ENCODE measurements around the gene UBAP1.

Gene UBAP1

DNA sequence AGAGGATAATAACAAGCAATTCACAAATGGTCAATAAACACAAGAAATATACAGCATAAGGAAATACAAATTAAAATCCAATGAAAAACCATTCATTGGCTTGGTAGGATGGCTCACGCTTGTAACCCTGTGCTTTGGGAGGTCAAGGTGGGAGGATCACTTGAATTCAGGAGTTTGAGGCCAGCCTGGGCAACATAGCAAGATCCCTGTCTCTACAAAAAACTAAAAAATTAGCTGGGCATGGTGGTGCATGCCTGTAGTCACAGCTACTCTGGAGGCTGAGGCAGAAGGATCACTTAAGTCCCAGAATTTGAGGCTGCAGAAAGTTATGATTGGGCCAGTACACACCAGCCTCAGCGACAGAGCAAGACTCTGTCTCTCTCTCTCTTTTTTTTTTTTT, 20.9 kb upstream of the UBAP1 start:
- FAIRE-seq (no peak), DNase-seq (ENCODE audit: insufficient read length) (no peak)
- no peak for TF ChIP-seq TAF1 (IDR thresholded peaks at IDR 0.05; ENCODE audit: borderline replicate concordance, low read depth, low read length)
- TF ChIP-seq POLR2A (IDR thresholded peaks at IDR 0.05; ENCODE audit: low read depth, low read length) = no peak
- no peak for TF ChIP-seq POLR2AphosphoS5 (IDR thresholded peaks at IDR 0.05; ENCODE audit: low read depth, low read length)

DNA sequence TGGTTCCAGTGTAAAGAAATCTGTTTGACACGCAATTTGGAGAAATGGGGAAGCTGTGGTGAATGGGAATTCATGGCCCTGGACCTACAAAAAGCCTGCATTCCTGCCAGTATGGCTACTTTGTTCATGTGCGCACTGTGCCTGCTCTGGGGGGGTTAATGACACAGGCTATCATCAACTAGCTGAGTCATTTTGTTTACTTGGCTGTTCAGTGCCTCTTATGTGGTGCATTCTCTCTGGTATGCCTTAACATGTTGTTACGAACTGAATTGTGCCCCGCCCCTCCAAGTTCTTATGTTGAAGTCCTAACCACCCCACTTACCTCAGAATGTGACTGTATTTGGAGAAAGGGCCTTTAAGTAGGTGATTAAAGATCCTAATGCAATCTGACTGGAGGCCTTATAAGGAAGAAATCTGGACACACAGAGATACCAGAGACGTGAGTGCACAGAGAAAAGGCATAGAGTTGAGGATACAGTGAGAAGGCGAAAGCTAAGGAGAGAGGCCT, 20.4 kb upstream of the UBAP1 start:
- DNase-seq (ENCODE audit: insufficient read length) (no peak), FAIRE-seq (no peak)
- no peak for TF ChIP-seq POLR2A (IDR thresholded peaks at IDR 0.05; ENCODE audit: low read depth, low read length)
- no peak for TF ChIP-seq TAF1 (IDR thresholded peaks at IDR 0.05; ENCODE audit: borderline replicate concordance, low read depth, low read length)
- no peak for TF ChIP-seq POLR2AphosphoS5 (IDR thresholded peaks at IDR 0.05; ENCODE audit: low read depth, low read length)

DNA sequence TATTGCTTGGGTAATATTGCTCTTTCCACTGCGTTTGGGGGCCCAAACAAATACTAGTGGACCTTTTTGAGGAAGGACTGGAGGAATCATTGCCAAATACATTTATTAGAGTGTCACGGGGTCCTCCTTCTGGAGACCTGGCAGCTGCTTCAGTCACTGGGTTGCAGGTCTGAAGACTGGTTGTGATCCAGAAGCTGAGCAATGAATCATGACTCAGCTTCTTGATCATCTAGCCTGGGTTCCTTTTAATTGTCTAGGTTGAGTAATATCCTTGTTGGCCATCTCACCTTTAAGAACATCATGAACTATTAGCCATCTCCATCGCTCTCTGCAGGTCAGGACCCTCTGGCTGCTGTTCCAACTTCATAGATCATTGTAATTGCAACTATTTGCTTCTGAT, 15.4 kb upstream of the UBAP1 start:
- TF ChIP-seq POLR2A (IDR thresholded peaks at IDR 0.05; ENCODE audit: low read depth, low read length) (no peak), POLR2AphosphoS5 (IDR thresholded peaks at IDR 0.05; ENCODE audit: low read depth, low read length) (no peak), TAF1 (IDR thresholded peaks at IDR 0.05; ENCODE audit: borderline replicate concordance, low read depth, low read length) (no peak)
- no peak for FAIRE-seq
- DNase-seq (ENCODE audit: insufficient read length) = no peak

DNA sequence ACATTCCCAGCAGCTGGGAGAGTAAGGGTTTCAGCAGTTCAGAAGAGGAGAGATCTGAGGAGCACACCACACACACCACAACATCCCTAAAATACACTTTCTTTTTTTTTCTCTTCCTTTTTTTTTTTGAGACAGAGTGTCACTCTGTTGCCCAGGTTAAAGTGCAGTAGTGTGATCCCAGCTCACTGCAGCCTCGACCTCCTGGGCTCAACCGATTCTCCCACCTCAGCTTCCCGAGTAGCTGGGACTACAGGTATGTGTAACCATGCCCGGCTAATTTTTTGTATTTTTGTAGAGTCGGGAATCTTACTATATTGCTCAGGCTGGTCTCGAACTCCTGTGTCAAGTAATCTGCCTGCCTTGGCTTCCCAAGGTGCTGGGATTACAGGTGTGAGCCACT, 9.7 kb upstream of the UBAP1 start:
- FAIRE-seq = no peak
- no peak for TF ChIP-seq TAF1 (IDR thresholded peaks at IDR 0.05; ENCODE audit: borderline replicate concordance, low read depth, low read length)
- no peak for TF ChIP-seq POLR2AphosphoS5 (IDR thresholded peaks at IDR 0.05; ENCODE audit: low read depth, low read length)
- no peak for TF ChIP-seq POLR2A (IDR thresholded peaks at IDR 0.05; ENCODE audit: low read depth, low read length)
- DNase-seq (ENCODE audit: insufficient read length) = no peak

DNA sequence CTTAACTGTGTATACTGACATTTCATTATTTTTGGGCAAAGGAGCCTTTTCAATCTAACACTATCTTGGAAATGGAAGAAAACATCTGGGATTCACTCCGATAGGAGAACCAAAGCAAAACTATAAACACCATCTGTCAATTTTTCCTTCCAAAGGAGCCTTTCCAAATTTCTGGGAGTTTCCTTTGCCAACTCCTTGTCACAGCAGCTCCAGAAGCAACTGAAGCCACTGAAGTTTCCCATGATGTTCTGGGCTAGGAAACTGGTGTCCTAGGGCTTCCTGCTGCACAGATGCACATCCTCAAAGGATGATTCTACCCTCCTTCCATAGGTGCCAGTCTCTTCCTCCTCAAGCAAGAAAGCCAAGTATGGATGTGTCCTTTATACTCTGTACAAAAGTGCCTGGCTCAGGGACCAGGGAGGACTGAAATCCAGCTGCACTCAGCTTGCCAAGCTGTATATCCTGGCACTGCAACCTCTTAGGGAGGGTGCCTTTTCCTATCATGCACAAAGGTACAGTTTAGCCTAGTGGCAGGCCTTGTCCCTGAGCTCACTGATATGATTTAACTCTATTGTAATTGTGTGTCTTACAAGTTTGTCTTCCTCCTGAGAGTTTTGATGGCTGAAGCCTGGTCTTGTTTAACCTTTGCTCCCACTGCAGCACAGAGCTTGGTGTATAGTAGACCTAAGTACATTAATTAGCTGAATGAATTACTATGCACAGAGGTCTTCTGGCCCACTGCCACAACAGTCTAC, 8.4 kb upstream of the UBAP1 start:
- DNase-seq (ENCODE audit: insufficient read length) (no peak), FAIRE-seq (no peak)
- TF ChIP-seq POLR2A (IDR thresholded peaks at IDR 0.05; ENCODE audit: low read depth, low read length) (no peak), POLR2AphosphoS5 (IDR thresholded peaks at IDR 0.05; ENCODE audit: low read depth, low read length) (no peak), TAF1 (IDR thresholded peaks at IDR 0.05; ENCODE audit: borderline replicate concordance, low read depth, low read length) (no peak)

DNA sequence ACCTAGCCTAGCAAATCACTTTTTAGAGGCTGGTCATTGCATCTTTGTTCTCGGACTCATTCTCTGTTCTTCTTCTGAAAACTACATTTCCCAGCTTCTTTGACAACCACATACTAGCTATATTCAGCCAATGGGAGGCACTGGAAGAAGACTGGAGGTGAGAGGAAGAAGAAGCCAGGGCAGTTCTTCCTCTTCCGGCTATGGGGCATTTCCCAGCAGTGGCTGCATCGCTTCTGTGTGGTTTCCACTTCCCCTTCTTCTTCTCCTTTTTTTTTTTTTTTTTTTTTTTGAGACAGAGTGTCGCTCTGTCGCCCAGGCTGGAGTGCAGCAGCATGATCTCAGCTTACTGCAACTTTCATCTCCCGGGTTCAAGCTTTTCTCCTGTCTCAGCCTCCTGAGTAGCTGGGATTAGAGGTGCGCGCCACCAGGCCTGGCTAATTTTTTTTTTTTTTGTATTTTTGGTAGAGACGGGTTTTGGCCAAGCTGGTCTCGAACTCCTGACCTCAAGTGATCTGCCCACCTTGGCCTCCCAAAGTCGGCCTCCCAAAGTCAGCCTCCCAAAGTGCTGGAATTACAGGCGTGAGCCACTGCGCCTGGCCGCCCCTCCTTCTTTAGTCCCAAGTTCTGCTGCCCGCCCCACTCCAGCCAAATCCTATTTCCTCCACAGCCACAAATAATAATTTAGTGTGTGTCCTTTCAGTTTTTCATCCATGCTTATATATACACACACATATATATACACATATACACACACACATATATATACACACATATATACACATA, 6.9 kb upstream of the UBAP1 start:
- no peak for DNase-seq (ENCODE audit: insufficient read length)
- TF ChIP-seq POLR2A (IDR thresholded peaks at IDR 0.05; ENCODE audit: low read depth, low read length) = no peak
- TF ChIP-seq POLR2AphosphoS5 (IDR thresholded peaks at IDR 0.05; ENCODE audit: low read depth, low read length) = no peak
- no peak for TF ChIP-seq TAF1 (IDR thresholded peaks at IDR 0.05; ENCODE audit: borderline replicate concordance, low read depth, low read length)
- FAIRE-seq = peak; percentile 54

DNA sequence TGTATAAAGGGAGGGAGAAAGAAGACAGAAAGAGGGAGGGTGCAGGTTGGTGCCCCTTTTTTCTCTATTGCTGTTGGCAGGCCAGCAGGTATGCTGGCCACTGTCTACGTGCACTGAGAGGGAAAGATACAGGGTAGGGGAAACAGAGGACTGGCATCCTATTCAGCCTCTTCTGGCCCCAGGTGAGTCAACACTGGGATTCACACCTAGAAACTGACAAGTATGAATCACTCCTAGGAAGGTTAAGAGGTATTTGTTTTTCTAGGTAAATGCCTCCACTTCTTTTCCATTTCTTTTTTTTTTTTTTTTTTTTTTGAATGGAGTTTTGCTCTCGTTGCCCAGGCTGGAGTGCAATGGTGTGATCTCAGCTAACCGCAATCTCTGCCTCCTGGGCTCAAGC, 2.8 kb upstream of the UBAP1 start:
- no peak for TF ChIP-seq POLR2AphosphoS5 (IDR thresholded peaks at IDR 0.05; ENCODE audit: low read depth, low read length)
- no peak for TF ChIP-seq POLR2A (IDR thresholded peaks at IDR 0.05; ENCODE audit: low read depth, low read length)
- DNase-seq (ENCODE audit: insufficient read length) = no peak
- no peak for FAIRE-seq

DNA sequence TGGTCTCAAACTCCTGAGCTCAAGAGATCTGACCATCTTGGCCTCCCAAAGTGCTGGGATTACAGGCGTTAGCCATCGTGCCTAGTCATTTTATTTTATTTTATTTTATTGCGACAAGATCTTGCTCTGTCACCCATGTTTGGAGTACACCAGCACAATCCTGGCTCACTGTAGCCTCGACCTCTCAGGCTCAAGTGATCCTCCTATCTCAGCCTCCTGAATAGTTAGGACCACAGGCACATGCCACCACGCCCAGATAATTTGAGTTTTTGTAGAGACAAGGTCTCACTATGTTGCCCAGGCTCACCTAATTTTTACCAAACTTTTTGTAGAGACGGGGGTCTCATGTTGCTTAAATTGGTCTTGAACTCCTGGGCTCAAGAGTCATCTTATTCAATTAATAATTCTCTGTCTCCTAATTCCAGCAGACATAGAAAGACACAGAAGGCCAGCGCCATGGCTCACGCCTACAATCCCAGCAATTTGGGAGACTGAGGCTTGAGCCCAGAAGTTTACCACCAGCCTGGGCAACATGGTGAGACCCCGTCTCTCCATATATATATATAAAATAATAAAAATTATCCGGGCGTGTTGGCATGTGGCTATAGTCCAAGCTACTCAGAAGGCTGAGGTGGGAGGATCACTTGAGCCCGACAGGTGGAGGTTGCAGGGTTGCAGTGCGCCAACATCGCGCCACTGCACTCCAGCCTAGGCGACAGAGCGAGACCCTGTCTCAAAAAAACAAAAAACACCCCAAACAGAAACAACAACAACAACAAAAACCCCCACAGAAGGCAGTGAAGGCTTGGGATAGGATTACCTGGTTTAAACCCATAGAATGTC, 1.0 kb upstream of the UBAP1 start:
- no peak for TF ChIP-seq TAF1 (IDR thresholded peaks at IDR 0.05; ENCODE audit: borderline replicate concordance, low read depth, low read length)
- no peak for TF ChIP-seq POLR2AphosphoS5 (IDR thresholded peaks at IDR 0.05; ENCODE audit: low read depth, low read length)
- FAIRE-seq (no peak), DNase-seq (ENCODE audit: insufficient read length) (no peak)

DNA sequence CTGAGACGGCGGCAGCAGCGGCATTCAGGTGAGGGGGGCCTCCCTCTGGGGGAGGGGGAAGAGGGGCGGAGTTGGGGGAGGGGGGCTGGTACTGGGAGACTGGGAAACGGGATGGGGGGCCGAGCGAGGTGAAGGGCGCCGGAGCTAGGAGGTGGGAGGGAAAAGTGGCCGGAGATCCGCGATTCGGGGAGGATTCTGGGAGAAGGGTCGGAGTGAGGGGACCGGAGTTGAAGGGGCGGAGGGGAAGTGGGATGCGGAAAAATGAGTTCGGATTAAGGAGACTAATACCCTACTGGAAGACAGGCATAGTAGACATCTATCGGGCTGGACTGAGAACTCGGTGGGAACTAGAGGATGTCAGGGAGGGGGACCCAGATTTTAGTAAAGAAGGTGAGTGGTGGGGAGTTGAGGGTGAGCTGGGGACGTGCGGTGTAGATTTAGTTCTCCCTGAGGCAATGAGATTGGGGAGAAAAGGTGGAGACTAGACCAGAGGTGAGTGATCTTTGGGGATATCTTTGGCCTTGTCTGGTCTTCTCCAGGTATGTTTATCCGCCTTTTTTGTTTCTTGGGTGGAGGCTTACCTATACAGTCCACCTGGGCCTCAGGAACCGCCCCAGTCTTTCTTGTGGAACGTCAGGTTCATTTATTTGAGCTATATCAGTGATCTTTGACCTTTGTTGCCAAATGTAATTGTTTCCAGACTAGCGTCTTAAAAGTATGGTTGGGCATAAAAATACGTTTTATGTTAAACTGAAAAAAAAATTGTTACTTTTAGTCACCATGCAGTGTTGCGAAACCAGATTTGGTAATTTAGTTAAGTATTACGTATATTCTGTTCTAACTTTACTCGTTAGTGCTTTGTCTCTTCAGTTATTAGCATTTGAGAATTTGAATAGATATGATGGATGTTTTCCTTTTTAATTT, 632 bp downstream of the UBAP1 start:
- no peak for FAIRE-seq
- no peak for TF ChIP-seq POLR2A (IDR thresholded peaks at IDR 0.05; ENCODE audit: low read depth, low read length)
- TF ChIP-seq TAF1 (IDR thresholded peaks at IDR 0.05; ENCODE audit: borderline replicate concordance, low read depth, low read length) = no peak
- no peak for TF ChIP-seq POLR2AphosphoS5 (IDR thresholded peaks at IDR 0.05; ENCODE audit: low read depth, low read length)
- peak; percentile 24 for DNase-seq (ENCODE audit: insufficient read length)

DNA sequence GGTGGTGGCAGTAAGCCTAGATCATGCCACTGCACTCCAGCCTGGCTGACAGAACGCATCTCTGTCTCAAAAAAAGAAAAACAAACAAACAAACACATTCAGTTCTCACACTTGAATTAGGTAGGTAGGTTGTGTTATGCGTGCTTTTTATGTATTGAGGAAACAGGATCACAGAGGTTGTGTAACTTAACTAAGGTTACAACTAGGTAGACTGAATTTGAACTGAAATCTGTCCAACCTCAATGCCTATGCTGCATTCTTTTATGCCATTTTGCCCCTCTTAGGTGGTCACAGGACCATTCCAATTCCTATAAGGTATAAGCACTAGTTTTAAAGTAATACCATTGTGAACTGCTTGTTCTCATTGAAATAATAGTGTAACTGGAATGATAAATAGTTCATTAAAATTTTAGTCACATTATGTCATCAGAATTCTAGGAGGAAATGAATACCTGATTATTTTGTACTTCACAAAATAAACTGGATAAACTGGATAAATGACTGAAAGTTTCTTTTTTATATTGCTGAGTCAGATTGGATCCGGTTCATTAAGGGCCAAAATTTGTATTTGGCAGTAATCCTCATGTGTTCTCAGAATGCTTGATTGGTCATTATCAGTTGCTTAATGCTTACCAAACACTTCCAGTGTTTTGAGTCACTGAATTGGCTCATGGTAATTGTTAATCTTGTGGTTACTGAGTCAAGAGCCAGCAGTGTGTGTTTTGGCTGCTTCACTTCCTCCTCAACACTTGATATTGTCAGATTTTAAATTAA, 7.1 kb downstream of the UBAP1 start:
- DNase-seq (ENCODE audit: insufficient read length) (no peak), FAIRE-seq (no peak)
- no peak for TF ChIP-seq POLR2AphosphoS5 (IDR thresholded peaks at IDR 0.05; ENCODE audit: low read depth, low read length)
- no peak for TF ChIP-seq TAF1 (IDR thresholded peaks at IDR 0.05; ENCODE audit: borderline replicate concordance, low read depth, low read length)
- TF ChIP-seq POLR2A (IDR thresholded peaks at IDR 0.05; ENCODE audit: low read depth, low read length) = no peak
